Islet precursor cell (in vitro differentiated cells): ENCODE measurements around the gene DCAF4L1.

Source experiments
- DNase-seq: peaks from one replicate; pipeline ENCODE4 v3.0.0-alpha.2; 2018

The DCAF4L1 gene

GRCh38 chr4:41991916-41992767 is 10.6 kb downstream of the DCAF4L1 start:
- peak; percentile 58 for DNase-seq

GRCh38 chr4:41992967-41993857 is 11.7 kb downstream of the DCAF4L1 start:
- no peak for DNase-seq

- no peak for DNase-seq
These were observed 13.0 kb downstream of the DCAF4L1 start for GRCh38 chr4:41994461-41994985.

GRCh38 chr4:41998019-41998418 is 16.5 kb downstream of the DCAF4L1 start:
- DNase-seq = no peak

GRCh38 chr4:41999321-41999720 is 17.8 kb downstream of the DCAF4L1 start:
- DNase-seq = no peak

- no peak for DNase-seq
These were observed 26.6 kb downstream of the DCAF4L1 start for GRCh38 chr4:42008011-42008786.

GRCh38 chr4:42015438-42015837 is 33.9 kb downstream of the DCAF4L1 start:
- no peak for DNase-seq

GRCh38 chr4:42018451-42018850 is 36.9 kb downstream of the DCAF4L1 start:
- no peak for DNase-seq
